H9 (cell line): Measurements from ENCODE around the gene CNTF. TPM values are rescaled to one million over a fixed set of nuclear protein-coding genes. Genes with fewer than 3 reads are reported as not detected.

Source experiments
- DNase-seq: peaks from one replicate; pipeline ENCODE4 v3.0.0-alpha.2; 2017
- H2AFZ ChIP-seq: one replicate; pipeline ENCODE4 v1.6.1; 2013; ENCODE audit warnings: mild to moderate bottlenecking, low read length, control low read depth, moderate library complexity
- H2AK5ac ChIP-seq: 2 replicates; pipeline ENCODE4 v1.6.1; 2013; ENCODE audit warnings: low read length, control low read depth, mixed read lengths; ENCODE audit not compliant: insufficient read length
- H2BK120ac ChIP-seq: one replicate; pipeline ENCODE4 v1.6.1; 2013; ENCODE audit warnings: low read depth, mild to moderate bottlenecking, low read length, control low read depth, inconsistent platforms; ENCODE audit not compliant: poor library complexity, severe bottlenecking
- H2BK12ac ChIP-seq: 2 replicates; pipeline ENCODE4 v1.6.1; 2013; ENCODE audit warnings: low read length, control low read depth, mixed read lengths, low read depth; ENCODE audit not compliant: insufficient read length
- H2BK15ac ChIP-seq: 2 replicates; pipeline ENCODE4 v1.6.1; 2013; ENCODE audit warnings: low read depth, low read length, control low read depth
- H2BK20ac ChIP-seq: one replicate; pipeline ENCODE4 v1.6.1; 2013; ENCODE audit warnings: low read depth, mild to moderate bottlenecking, low read length, control low read depth, inconsistent platforms; ENCODE audit not compliant: poor library complexity, severe bottlenecking
- H2BK5ac ChIP-seq: 2 replicates; pipeline ENCODE4 v1.6.1; 2013; ENCODE audit warnings: low read length, control low read depth, mixed read lengths; ENCODE audit not compliant: insufficient read length
- H3K14ac ChIP-seq: 2 replicates; pipeline ENCODE4 v1.6.1; 2013; ENCODE audit warnings: low read length, control low read depth; ENCODE audit not compliant: insufficient read depth
- H3K18ac ChIP-seq: 2 replicates; pipeline ENCODE4 v1.6.1; 2013; ENCODE audit warnings: low read depth, mild to moderate bottlenecking, mixed read lengths, low read length, control low read depth; ENCODE audit not compliant: insufficient read length
- H3K23ac ChIP-seq: 2 replicates; pipeline ENCODE4 v1.6.1; 2013; ENCODE audit warnings: low read length, control low read depth, mixed read lengths, low read depth; ENCODE audit not compliant: insufficient read length
- H3K23me2 ChIP-seq: 2 replicates; pipeline ENCODE4 v1.6.1; 2013; ENCODE audit warnings: low read depth, mild to moderate bottlenecking, mixed read lengths, low read length, control low read depth; ENCODE audit not compliant: insufficient read length, poor library complexity, severe bottlenecking
- H3K27ac ChIP-seq: 2 replicates; pipeline ENCODE4 v1.5.1; 2013; ENCODE audit warnings: low read length, control low read depth, mixed read lengths, low read depth; ENCODE audit not compliant: insufficient read length
- H3K27me3 ChIP-seq: 2 replicates; pipeline ENCODE4 v1.6.1; 2013; ENCODE audit warnings: low read length, control low read depth, inconsistent platforms; ENCODE audit not compliant: insufficient read depth
- H3K4ac ChIP-seq: 2 replicates; pipeline ENCODE4 v1.6.1; 2013; ENCODE audit warnings: low read depth, mild to moderate bottlenecking, control low read depth, inconsistent platforms, low read length, moderate library complexity
- H3K4me1 ChIP-seq: 2 replicates; pipeline ENCODE4 v1.6.1; 2013; ENCODE audit warnings: low read length, control low read depth, inconsistent platforms; ENCODE audit not compliant: insufficient read depth
- H3K4me2 ChIP-seq: 2 replicates; pipeline ENCODE4 v1.6.1; 2013; ENCODE audit warnings: low read length, control low read depth, mixed read lengths; ENCODE audit not compliant: insufficient read length, insufficient read depth
- H3K56ac ChIP-seq: 2 replicates; pipeline ENCODE4 v1.6.1; 2013; ENCODE audit warnings: low read depth, mild to moderate bottlenecking, mixed read lengths, low read length, control low read depth; ENCODE audit not compliant: insufficient read length
- H3K79me1 ChIP-seq: 2 replicates; pipeline ENCODE4 v1.6.1; 2013; ENCODE audit warnings: low read depth, mild to moderate bottlenecking, moderate library complexity, low read length, control low read depth, inconsistent platforms; ENCODE audit not compliant: insufficient read depth, poor library complexity, severe bottlenecking
- H3K79me2 ChIP-seq: 2 replicates; pipeline ENCODE4 v1.6.1; 2013; ENCODE audit warnings: low read length, control low read depth, inconsistent platforms; ENCODE audit not compliant: insufficient read depth
- H3K9ac ChIP-seq: 2 replicates; pipeline ENCODE4 v1.6.1; 2013; ENCODE audit warnings: low read length, control low read depth, mixed read lengths; ENCODE audit not compliant: insufficient read length; ENCODE audit errors: extremely low read depth
- H3K9me3 ChIP-seq: one replicate; pipeline ENCODE4 v1.6.1; 2013; ENCODE audit warnings: low read depth, low read length, inconsistent platforms; ENCODE audit not compliant: control insufficient read depth
- H3T11ph ChIP-seq: one replicate; pipeline ENCODE4 v1.6.1; 2013; ENCODE audit warnings: mild to moderate bottlenecking, low read length, control low read depth, inconsistent platforms
- H4K20me1 ChIP-seq: one replicate; pipeline ENCODE4 v1.6.1; 2013; ENCODE audit not compliant: control insufficient read depth, insufficient read length, insufficient read depth
- H4K5ac ChIP-seq: 2 replicates; pipeline ENCODE4 v1.6.1; 2013; ENCODE audit warnings: low read depth, mild to moderate bottlenecking, mixed read lengths, low read length, control low read depth; ENCODE audit not compliant: insufficient read length
- H4K8ac ChIP-seq: replicated peaks from 2 replicates; pipeline ENCODE4 v1.6.1; 2013; ENCODE audit warnings: low read length, control low read depth, mixed read lengths, low read depth; ENCODE audit not compliant: insufficient read length
- H4K91ac ChIP-seq: 2 replicates; pipeline ENCODE4 v1.6.1; 2013; ENCODE audit warnings: low read depth, mild to moderate bottlenecking, moderate library complexity, mixed read lengths, low read length, control low read depth; ENCODE audit not compliant: insufficient read length
- H3K27ac Mint-ChIP-seq, 3 experiments: 2 replicates in 2 of 3; 3 replicates in 1 of 3; pipeline ENCODE4 v1.8.0; 2020 to 2021; ENCODE audit warnings: mixed read lengths in 3 of 3, mild to moderate bottlenecking in 1 of 3, moderate library complexity in 1 of 3
- H3K27me3 Mint-ChIP-seq: 2 replicates; pipeline ENCODE4 v1.8.0; 2021; ENCODE audit warnings: low read depth, mild to moderate bottlenecking, moderate library complexity, mixed read lengths
- H3K36me3 Mint-ChIP-seq, 3 experiments: 2 replicates in 2 of 3; 3 replicates in 1 of 3; pipeline ENCODE4 v1.8.0; 2020 to 2021; ENCODE audit warnings: low read depth in 3 of 3, mixed read lengths in 3 of 3; ENCODE audit not compliant: insufficient read depth in 1 of 3
- H3K4me1 Mint-ChIP-seq, 2 experiments: 2 replicates each; pipeline ENCODE4 v1.8.0; 2020; ENCODE audit warnings: mixed read lengths in 2 of 2
- H3K4me3 Mint-ChIP-seq, 2 experiments: 2 replicates in 1 of 2; 3 replicates in 1 of 2; pipeline ENCODE4 v1.8.0; 2020 to 2021; ENCODE audit warnings: mild to moderate bottlenecking in 2 of 2, mixed read lengths in 2 of 2, moderate library complexity in 1 of 2
- H3K9me3 Mint-ChIP-seq, 2 experiments: 2 replicates in 1 of 2; 3 replicates in 1 of 2; pipeline ENCODE4 v1.8.0; 2020; ENCODE audit warnings: mild to moderate bottlenecking in 2 of 2, mixed read lengths in 2 of 2, moderate library complexity in 1 of 2
- WGBS: extraction: QIAGEN DNeasy Blood & Tissue Kit; methylation state at CpG from one replicate; pipeline ENCODE4 v1.1.7; 2013; ENCODE audit warnings: missing lambda C conversion rate, low lambda C conversion rate, mixed read lengths; ENCODE audit not compliant: insufficient read length; ENCODE audit errors: extremely low coverage; 5-methylcytosine and 5-hydroxymethylcytosine counted together
- total RNA-seq: library from RNA; stranded (reverse); gene quantifications from 2 replicates; pipeline ENCODE4 v1.2.1, GENCODE V29; 2021
- TF ChIP-seq, protein P1 (sequence below): fragments of 200-600 bp; sonication (generic); conservative IDR thresholded peaks from 3 replicates; pipeline ENCODE4 v1.8.0; 2021; ENCODE audit warnings: antibody characterized with exemption, mild to moderate bottlenecking

CNTF gene
- total RNA-seq, 1 experiment from 2014 or later: 3.5 TPM

DNA sequence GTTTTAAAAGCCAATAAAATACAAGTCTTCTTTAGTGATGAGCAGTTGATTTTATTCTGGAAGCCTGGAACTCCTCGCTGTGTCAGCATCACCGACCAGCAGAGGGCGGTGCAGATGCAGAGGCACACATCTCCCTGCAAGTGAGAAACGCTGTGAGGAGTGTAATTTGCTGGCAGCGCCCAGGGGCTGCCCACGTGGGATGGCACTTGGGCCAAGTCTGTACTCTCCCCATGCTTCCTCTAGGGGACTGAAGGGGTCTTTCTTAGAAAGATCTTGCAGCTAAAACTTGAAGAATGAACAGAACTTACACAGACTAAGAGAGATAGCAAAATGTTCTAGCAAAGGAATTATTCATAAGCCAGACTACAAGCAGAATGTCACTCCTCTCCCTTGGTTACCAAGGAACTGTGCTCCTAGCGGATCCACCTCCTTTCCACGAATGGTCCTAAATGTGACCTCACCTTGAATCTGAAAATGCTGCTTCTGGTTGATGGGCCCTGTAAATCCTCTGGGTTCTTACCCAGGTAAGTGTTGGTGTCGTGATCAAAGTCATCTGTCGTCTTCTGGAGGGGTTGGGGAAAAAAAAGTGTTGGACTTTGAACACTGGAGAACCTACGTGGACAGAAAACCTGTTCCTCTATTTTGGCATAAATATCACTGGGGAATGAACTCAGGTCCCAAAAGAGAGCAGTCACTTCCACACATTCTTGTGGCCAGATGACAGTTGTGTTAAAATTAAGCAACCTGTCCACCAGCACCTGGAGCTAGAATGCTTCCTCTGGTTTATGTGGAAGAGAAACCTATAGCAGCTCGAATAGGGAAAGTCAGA, 31.8 kb downstream of the CNTF start:
- H3K9ac ChIP-seq: no peak overlapping the region
- no peak overlapping the region for H3T11ph ChIP-seq
- no peak overlapping the region for H3K56ac ChIP-seq
- no peak overlapping the region for H4K5ac ChIP-seq
- H3K4me1 ChIP-seq: no peaks in the 10 kb centered on the region
- H4K8ac ChIP-seq: no peak overlapping the region
- no peak overlapping the region for H4K91ac ChIP-seq
- no peak overlapping the region for H3K23ac ChIP-seq
- H3K23me2 ChIP-seq: no peaks in the 10 kb centered on the region
- H2AK5ac ChIP-seq: no peak overlapping the region
- Mint-ChIP-seq H3K27ac (no peak overlapping the region; a peak in 1 of 7 replicates), H3K36me3 (no peaks in the 10 kb centered on the region), H3K4me1 (peaks cover 23 to 34% of the 10 kb centered on the region in 2 experiments), H3K27me3 (peaks cover 4% of the 10 kb centered on the region), H3K9me3 (peaks cover 6 to 8% of the 10 kb centered on the region in 2 experiments), H3K4me3 (no peak overlapping the region)
- TF ChIP-seq, protein P1, sequence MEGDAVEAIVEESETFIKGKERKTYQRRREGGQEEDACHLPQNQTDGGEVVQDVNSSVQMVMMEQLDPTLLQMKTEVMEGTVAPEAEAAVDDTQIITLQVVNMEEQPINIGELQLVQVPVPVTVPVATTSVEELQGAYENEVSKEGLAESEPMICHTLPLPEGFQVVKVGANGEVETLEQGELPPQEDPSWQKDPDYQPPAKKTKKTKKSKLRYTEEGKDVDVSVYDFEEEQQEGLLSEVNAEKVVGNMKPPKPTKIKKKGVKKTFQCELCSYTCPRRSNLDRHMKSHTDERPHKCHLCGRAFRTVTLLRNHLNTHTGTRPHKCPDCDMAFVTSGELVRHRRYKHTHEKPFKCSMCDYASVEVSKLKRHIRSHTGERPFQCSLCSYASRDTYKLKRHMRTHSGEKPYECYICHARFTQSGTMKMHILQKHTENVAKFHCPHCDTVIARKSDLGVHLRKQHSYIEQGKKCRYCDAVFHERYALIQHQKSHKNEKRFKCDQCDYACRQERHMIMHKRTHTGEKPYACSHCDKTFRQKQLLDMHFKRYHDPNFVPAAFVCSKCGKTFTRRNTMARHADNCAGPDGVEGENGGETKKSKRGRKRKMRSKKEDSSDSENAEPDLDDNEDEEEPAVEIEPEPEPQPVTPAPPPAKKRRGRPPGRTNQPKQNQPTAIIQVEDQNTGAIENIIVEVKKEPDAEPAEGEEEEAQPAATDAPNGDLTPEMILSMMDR: peak; percentile 91
- no peak overlapping the region for H3K27ac ChIP-seq
- WGBS: no CpG with 5 or more reads among the region's 12 CpGs
- no peak overlapping the region for H3K14ac ChIP-seq
- no peak overlapping the region for H2AFZ ChIP-seq
- H3K79me2 ChIP-seq: no peaks in the 10 kb centered on the region
- DNase-seq: peak; percentile 86
- H2BK15ac ChIP-seq: no peak overlapping the region
- H2BK5ac ChIP-seq: no peak overlapping the region
- H3K79me1 ChIP-seq: no peaks in the 10 kb centered on the region
- H2BK12ac ChIP-seq: no peak overlapping the region
- no peaks in the 10 kb centered on the region for H3K27me3 ChIP-seq
- H3K4me2 ChIP-seq: no peak overlapping the region
- H2BK120ac ChIP-seq: no peak overlapping the region
- H2BK20ac ChIP-seq: no peak overlapping the region
- no peak overlapping the region for H3K18ac ChIP-seq
- H4K20me1 ChIP-seq: no peaks in the 10 kb centered on the region
- no peak overlapping the region for H3K4ac ChIP-seq
- H3K9me3 ChIP-seq: no peaks in the 10 kb centered on the region
